ENCODE data around the gene URB2. TPM values are rescaled to one million over a fixed set of nuclear protein-coding genes. Genes with fewer than 3 reads are reported as not detected.

Gene URB2
- total RNA-seq, 1 experiment from 2014 or later: 53.2 TPM

DNA sequence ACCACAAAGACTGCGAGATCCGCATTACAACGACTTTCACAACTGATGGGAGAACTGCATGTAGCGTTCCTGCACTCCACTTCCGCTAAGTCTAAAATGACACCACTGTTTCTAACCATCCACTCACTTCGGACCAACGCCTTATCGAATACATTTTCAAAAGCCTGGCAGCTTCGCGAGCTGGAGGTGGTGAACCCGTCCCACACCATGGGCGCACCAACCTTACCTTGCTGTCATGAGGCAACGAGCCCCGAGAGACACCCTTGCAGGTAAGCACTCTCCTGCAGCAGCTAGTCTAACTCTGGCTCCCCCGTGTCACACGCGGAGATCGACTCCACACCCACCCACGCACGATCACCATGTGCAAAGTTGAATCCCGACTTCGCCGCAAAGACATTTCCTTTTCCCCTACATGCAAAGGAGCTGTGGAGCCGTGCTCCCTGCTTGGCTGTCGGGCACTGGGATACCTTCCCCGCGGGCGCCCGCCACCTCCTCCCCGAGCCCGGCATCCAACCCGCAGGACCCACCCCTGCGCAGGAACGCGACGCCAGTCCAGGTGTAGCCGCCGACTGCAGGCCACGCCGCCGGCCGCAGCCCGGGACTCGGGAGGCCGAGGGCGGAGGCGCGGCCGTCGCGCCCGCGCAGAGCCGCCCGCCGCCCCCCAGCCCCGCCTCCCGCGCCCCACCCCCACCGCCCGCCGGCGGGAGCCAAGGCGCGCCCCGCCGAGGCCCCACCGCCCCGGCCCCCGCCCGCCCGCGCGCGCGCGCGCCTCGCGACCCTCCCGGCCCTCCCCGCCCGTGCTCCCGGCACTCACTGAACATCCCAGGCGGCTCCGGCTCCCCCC lies 754 bp upstream of the URB2 start:
- no peak overlapping the region for H4K5ac ChIP-seq (ENCODE audit: insufficient read length, low read depth, low read length)
- DNase-seq: peak; percentile 49
- peaks cover 6 to 28% (median 20%) of the 10 kb centered on the region in 3 experiments; a peak in 6 of 7 replicates for H3K36me3 Mint-ChIP-seq (ENCODE audit: insufficient read depth in 1 of 3, low read depth in 3 of 3)
- no CpG with 5 or more reads among the region's 86 CpGs for WGBS (ENCODE audit: extremely low coverage, insufficient read length, low lambda C conversion rate)
- H3K4ac ChIP-seq (ENCODE audit: low read depth, low read length): no peak overlapping the region
- H2BK15ac ChIP-seq (ENCODE audit: low read depth, low read length): no peak overlapping the region
- H3K23ac ChIP-seq (ENCODE audit: insufficient read length, low read depth, low read length): no peak overlapping the region
- no peak overlapping the region for H2BK20ac ChIP-seq (ENCODE audit: low read depth, low read length, poor library complexity, severe bottlenecking)
- H3K56ac ChIP-seq (ENCODE audit: insufficient read length, low read depth, low read length): no peak overlapping the region
- H3K79me2 ChIP-seq (ENCODE audit: insufficient read depth, low read length): peaks cover 43% of the 10 kb centered on the region
- peak overlapping the region; percentile 89 to 96 for H3K4me3 Mint-ChIP-seq
- peak overlapping the region; percentile 9 for H3K9ac ChIP-seq (ENCODE audit: extremely low read depth, insufficient read length, low read length)
- no peaks in the 10 kb centered on the region for H4K20me1 ChIP-seq (ENCODE audit: control insufficient read depth, insufficient read depth, insufficient read length)
- peak overlapping the region; percentile 81 for H3K4me2 ChIP-seq (ENCODE audit: insufficient read depth, insufficient read length, low read length)
- H3K23me2 ChIP-seq (ENCODE audit: insufficient read length, low read depth, low read length, poor library complexity, severe bottlenecking): peaks cover 10% of the 10 kb centered on the region
- H2BK5ac ChIP-seq (ENCODE audit: insufficient read length, low read length): no peak overlapping the region
- H3K27ac ChIP-seq (ENCODE audit: insufficient read length, low read depth, low read length): no peak overlapping the region
- H3K27me3 ChIP-seq (ENCODE audit: insufficient read depth, low read length): no peaks in the 10 kb centered on the region
- H3K14ac ChIP-seq (ENCODE audit: insufficient read depth, low read length): no peak overlapping the region
- H3K4me1 Mint-ChIP-seq: peaks cover 25 to 33% of the 10 kb centered on the region in 2 experiments
- H3T11ph ChIP-seq (ENCODE audit: low read length): no peak overlapping the region
- no peak overlapping the region for H3K18ac ChIP-seq (ENCODE audit: insufficient read length, low read depth, low read length)
- H4K8ac ChIP-seq (replicated peaks; ENCODE audit: insufficient read length, low read depth, low read length): no peak overlapping the region
- no peaks in the 10 kb centered on the region for H3K9me3 Mint-ChIP-seq
- peaks cover 4% of the 10 kb centered on the region; the same call in 1 of the 2 replicates for H3K4me1 ChIP-seq (ENCODE audit: insufficient read depth, low read length)
- H2AK5ac ChIP-seq (ENCODE audit: insufficient read length, low read length): no peak overlapping the region
- H3K79me1 ChIP-seq (ENCODE audit: insufficient read depth, low read depth, low read length, poor library complexity, severe bottlenecking): no peaks in the 10 kb centered on the region
- no peak for TF ChIP-seq CTCF (conservative IDR thresholded peaks at IDR 0.05)
- H3K9me3 ChIP-seq (ENCODE audit: control insufficient read depth, low read depth, low read length): no peaks in the 10 kb centered on the region
- H2BK12ac ChIP-seq (ENCODE audit: insufficient read length, low read depth, low read length): no peak overlapping the region
- no peak overlapping the region for H2AFZ ChIP-seq (ENCODE audit: low read length)
- no peak overlapping the region for H4K91ac ChIP-seq (ENCODE audit: insufficient read length, low read depth, low read length)
- H3K27me3 Mint-ChIP-seq (ENCODE audit: low read depth): no peaks in the 10 kb centered on the region
- peak overlapping the region in 2 of 3 experiments; percentile 3 to 32; a peak in 1 of 7 replicates for H3K27ac Mint-ChIP-seq
- H2BK120ac ChIP-seq (ENCODE audit: low read depth, low read length, poor library complexity, severe bottlenecking): no peak overlapping the region

Data from H9 (cell line).